Measurements from ENCODE around the gene TAF6.

DNA sequence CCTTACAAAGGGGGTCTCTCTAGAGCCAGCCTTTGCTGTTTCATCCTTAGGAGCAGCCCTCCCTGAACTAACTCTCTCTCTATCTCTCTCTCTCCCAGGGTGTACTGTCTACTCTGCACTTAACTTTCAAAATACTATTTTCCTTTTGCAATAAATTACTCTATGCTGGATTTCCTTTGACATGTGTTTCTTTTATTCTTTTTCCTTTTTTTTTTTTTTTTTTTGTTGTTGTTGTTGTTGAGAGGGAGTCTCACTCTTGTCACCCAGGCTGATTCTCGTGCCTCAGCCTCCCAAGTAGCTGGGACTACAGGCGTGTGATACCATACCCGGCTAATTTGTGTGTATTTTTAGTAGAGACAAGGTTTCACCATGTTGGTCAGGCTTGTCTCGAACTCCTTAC is 36.2 kb downstream of the TAF6 start:
- TF ChIP-seq, protein P1, sequence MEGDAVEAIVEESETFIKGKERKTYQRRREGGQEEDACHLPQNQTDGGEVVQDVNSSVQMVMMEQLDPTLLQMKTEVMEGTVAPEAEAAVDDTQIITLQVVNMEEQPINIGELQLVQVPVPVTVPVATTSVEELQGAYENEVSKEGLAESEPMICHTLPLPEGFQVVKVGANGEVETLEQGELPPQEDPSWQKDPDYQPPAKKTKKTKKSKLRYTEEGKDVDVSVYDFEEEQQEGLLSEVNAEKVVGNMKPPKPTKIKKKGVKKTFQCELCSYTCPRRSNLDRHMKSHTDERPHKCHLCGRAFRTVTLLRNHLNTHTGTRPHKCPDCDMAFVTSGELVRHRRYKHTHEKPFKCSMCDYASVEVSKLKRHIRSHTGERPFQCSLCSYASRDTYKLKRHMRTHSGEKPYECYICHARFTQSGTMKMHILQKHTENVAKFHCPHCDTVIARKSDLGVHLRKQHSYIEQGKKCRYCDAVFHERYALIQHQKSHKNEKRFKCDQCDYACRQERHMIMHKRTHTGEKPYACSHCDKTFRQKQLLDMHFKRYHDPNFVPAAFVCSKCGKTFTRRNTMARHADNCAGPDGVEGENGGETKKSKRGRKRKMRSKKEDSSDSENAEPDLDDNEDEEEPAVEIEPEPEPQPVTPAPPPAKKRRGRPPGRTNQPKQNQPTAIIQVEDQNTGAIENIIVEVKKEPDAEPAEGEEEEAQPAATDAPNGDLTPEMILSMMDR (IDR thresholded peaks at IDR 0.05; ENCODE audit: insufficient read depth, low read length, poor library complexity, severe bottlenecking) = no peak
- TF ChIP-seq EZH2phosphoT487 (conservative IDR thresholded peaks at IDR 0.05; ENCODE audit: low read length) = no peak
